ENCODE measurements around the gene FPR2.

Gene FPR2

DNA sequence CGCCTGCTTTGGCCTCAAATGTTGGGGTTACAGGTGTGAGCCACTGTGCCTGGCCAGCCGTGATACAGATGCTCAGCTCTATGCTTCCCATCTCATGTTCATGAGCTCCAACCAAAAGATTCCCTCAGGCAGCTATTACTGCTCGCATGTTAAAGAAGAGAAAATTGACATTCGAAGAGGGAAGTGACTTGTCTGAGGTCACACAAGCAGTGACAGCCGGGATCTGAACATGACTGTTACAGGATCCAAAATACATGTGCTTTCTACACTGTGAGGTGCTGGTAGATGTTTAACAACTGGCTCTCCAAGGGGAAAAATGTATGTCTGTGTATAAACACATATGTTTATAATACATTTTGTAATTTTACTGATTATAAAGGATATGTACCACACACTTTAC is 20.6 kb upstream of the FPR2 start:
- TF ChIP-seq, protein P1, sequence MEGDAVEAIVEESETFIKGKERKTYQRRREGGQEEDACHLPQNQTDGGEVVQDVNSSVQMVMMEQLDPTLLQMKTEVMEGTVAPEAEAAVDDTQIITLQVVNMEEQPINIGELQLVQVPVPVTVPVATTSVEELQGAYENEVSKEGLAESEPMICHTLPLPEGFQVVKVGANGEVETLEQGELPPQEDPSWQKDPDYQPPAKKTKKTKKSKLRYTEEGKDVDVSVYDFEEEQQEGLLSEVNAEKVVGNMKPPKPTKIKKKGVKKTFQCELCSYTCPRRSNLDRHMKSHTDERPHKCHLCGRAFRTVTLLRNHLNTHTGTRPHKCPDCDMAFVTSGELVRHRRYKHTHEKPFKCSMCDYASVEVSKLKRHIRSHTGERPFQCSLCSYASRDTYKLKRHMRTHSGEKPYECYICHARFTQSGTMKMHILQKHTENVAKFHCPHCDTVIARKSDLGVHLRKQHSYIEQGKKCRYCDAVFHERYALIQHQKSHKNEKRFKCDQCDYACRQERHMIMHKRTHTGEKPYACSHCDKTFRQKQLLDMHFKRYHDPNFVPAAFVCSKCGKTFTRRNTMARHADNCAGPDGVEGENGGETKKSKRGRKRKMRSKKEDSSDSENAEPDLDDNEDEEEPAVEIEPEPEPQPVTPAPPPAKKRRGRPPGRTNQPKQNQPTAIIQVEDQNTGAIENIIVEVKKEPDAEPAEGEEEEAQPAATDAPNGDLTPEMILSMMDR (IDR thresholded peaks at IDR 0.05; ENCODE audit: extremely low read depth, missing control alignments), result no peak
- DNase-seq (ENCODE audit: low spot score), result no peak

DNA sequence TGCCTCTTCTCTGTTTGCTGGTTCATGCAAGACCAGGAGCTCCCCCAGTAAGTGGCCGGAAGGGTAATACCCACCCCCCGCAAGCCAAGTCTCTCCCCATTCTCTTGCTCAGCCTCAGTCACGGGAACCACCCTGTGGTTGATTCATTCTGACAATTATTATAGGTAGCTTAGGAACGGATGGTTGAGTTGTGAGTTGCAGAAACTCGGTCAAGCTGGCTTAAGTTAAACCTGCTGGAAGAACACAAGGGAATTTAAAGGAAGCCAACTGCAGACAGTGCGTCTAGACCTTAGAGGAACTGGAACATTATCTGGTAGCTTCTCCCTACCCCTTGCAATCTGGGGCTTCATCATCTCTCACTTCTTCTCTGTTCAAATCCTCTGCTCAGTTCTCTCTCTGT is 18.2 kb upstream of the FPR2 start:
- TF ChIP-seq, protein P1 (IDR thresholded peaks at IDR 0.05; ENCODE audit: extremely low read depth, missing control alignments), result no peak

DNA sequence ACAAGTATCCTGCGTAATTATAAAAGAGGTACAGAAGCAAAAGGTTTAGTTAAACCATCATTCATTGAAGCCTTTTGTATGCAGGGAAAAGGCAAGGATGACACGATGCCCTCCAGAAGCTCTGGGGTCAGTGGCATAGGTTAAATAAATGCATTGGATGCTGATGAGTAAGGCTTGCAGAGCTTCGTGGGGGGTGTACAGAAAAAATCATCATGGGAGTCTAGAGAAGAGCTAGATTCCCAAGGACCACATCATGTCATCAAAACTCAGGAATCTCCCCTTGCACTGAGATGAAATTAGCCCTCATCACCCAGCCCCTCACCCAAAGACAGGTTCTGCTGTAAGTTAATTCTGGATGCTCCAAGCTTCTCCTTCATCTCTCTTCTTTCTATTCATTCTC is 17.6 kb upstream of the FPR2 start:
- TF ChIP-seq, protein P1 (IDR thresholded peaks at IDR 0.05; ENCODE audit: extremely low read depth, missing control alignments), result no peak

More for the DNA sequence above, 18.2 kb upstream of the FPR2 start:
- DNase-seq (ENCODE audit: low spot score), result no peak

DNA sequence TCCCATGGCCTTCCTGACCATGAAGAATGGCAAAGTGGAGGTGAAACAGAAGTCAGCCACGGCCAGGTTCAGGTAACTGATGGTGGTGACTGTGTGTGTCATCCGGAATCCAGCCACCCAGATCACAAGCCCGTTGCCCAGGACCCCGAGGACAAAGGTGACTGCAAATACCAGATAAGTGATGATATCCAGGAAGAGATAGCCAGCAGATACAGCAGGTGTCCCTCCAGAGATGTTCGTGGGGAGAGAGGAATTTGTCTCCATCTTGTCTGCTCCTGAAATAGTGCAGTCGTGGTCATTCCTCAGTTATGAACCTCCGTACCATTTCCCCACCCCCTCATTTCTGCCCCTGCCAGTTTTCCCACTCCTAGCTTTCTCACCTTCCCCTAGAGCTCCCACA is 14.2 kb upstream of the FPR2 start:
- no peak for DNase-seq (ENCODE audit: low spot score)
- TF ChIP-seq, protein P1 (IDR thresholded peaks at IDR 0.05; ENCODE audit: extremely low read depth, missing control alignments), result no peak

More for the DNA sequence above, 17.6 kb upstream of the FPR2 start:
- DNase-seq (ENCODE audit: low spot score), result no peak

DNA sequence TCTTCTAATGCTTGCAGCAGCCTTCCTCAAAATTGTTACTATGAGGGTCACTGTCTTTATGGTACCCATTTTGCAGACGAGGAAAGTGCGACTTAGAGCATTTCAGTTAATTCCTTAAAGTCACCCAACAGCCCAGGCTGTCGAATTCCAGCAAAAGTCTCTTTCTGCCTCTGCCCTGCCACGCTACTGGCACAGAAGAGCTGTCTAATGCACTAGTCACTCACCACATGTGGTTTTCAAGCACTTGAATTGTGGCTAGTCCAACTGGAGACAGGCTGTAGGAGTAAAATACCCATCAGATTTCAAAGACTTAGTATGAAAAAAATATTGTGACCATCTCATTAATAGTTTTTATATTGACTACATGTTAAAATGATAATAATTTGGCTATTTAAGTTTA is 11.0 kb upstream of the FPR2 start:
- TF ChIP-seq, protein P1 (IDR thresholded peaks at IDR 0.05; ENCODE audit: extremely low read depth, missing control alignments), result no peak
- DNase-seq (ENCODE audit: low spot score), result no peak

DNA sequence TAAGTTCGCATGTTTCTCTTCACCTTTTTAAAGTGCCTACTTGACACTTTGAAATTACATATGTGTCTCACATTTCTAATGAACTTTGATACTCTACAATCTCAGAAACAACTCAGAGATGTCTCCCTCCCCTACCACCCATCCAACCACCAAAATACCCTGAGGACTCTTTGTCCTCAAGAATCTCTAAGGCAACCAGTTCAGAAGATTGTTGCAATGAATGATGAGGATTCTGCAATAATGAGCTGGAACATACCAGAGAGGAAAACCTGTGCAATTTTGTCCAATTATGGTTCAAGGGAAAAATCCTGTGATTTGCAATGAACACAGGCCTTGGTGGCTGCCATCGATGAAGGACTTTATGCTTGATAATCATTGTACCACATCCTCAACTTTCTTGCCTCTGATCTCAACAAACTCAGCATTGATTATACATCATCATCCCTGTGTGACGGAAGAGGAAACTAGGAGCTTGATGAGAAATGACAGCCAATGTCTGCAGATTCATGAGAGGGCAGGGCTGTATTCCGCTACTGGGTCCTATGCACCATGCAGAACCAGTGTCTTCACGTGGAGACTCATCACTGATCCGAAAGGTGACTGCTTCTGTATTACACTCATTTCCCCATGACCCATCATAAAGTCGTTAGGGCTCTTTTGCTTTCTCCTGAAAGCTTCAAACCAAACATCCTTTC is 10.4 kb upstream of the FPR2 start:
- no peak for DNase-seq (ENCODE audit: low spot score)
- TF ChIP-seq, protein P1 (IDR thresholded peaks at IDR 0.05; ENCODE audit: extremely low read depth, missing control alignments), result no peak

DNA sequence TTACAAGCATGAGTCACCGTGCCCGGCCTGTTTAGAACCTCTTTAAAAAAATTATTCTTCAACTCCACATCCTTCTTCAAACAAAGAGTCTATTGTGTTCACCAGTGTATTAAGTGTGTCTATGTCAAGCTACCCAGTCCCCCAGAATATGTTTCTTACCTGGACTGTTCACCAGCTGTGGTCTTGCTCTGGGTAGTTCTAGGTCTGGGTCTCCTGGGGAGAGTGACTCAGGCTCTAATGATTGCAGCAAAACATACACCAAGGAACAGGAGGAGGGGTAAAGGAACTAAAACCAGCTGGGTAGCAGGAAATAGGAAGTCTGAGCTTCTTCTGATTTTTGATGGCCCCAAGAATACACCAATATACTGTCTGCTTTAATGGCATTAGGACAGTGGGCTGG is 9.3 kb upstream of the FPR2 start, which contains the start of gene FPR1:
Gene FPR1 (minus strand): TSS at position 224 of the 400 bp plus-strand sequence. CDS start 4,884 bp downstream, outside the sequence.
- DNase-seq (ENCODE audit: low spot score), result no peak

More for the DNA sequence above, 9.3 kb upstream of the FPR2 start, which contains the start of gene FPR1:
- TF ChIP-seq, protein P1 (IDR thresholded peaks at IDR 0.05; ENCODE audit: extremely low read depth, missing control alignments), result no peak

Measured in GM20000 (cell line).